Measurements from ENCODE around the gene SPTBN1. TPM values are rescaled to one million over a fixed set of nuclear protein-coding genes. Genes with fewer than 3 reads are reported as not detected.

Gene SPTBN1
- total and polyA plus RNA-seq, 9 of the 15 experiments (the other 6 are each of a cell fraction or from before 2014, with no cell fraction given), result 8.9 to 66.8 (median 31.4) TPM

- TF ChIP-seq REST (IDR thresholded peaks at IDR 0.05; ENCODE audit: borderline replicate concordance) (no peak), REST (CRISPR knock-in tag; IDR thresholded peaks at IDR 0.05; ENCODE audit: low read depth) (no peak), ZNF318 (IDR thresholded peaks at IDR 0.05; ENCODE audit: borderline replicate concordance in 1 of 2, low read depth in 1 of 2) (no peak), KAT8 (IDR thresholded peaks at IDR 0.05; ENCODE audit: low read depth) (no peak), ZBTB34 (CRISPR knock-in tag; IDR thresholded peaks at IDR 0.05) (no peak), ATF7 (IDR thresholded peaks at IDR 0.05) (no peak), FOXJ2 (tag; IDR thresholded peaks at IDR 0.05) (no peak)
Measured at GRCh38 chr2:54560146-54560881, 104.2 kb downstream of the SPTBN1 start (continued).

Data from K562 (cell line).